Vagina (tissue), 2 donors: ENCODE measurements around the gene WDR73. TPM values are rescaled to one million over a fixed set of nuclear protein-coding genes. Genes with fewer than 3 reads are reported as not detected.

Experiments used
- DNase-seq, 2 donors: peaks; one replicate each; pipeline ENCODE4 v3.0.0-alpha.2; 2017; ENCODE audit errors: extremely low spot score in 2 of 2
- H3K27ac ChIP-seq: fragments of 200-600 bp; sonication (generic); one replicate; pipeline ENCODE4 v1.5.1; 2019
- H3K27me3 ChIP-seq: fragments of 200-600 bp; sonication (generic); one replicate; pipeline ENCODE4 v1.5.1; 2019
- H3K36me3 ChIP-seq, 2 donors: fragments of 200-600 bp; sonication (generic); one replicate each; pipeline ENCODE4 v1.5.1; 2017 to 2019
- H3K4me1 ChIP-seq: fragments of 200-600 bp; sonication (generic); one replicate; pipeline ENCODE4 v1.5.1; 2019
- H3K4me3 ChIP-seq, 2 donors: fragments of 200-600 bp; sonication (generic); 1 replicate in 1 of 2; 2 replicates in 1 of 2; pipeline ENCODE4 v1.5.1; 2016 to 2019
- H3K9me3 ChIP-seq: fragments of 200-600 bp; sonication (generic); one replicate; pipeline ENCODE4 v1.5.1; 2019
- POLR2A ChIP-seq, 2 donors: fragments of 450-650 bp; IDR thresholded peaks; one replicate each; pipeline ENCODE4 v1.6.1; 2017; ENCODE audit warnings: antibody characterized with exemption in 2 of 2, mild to moderate bottlenecking in 2 of 2, moderate library complexity in 2 of 2
- POLR2AphosphoS5 ChIP-seq, 2 donors: sonication (generic); formaldehyde crosslinking; IDR thresholded peaks; one replicate each; pipeline ENCODE4 v1.9.0; 2017; ENCODE audit warnings: antibody characterized with exemption in 2 of 2, mild to moderate bottlenecking in 2 of 2, low read depth in 1 of 2; ENCODE audit not compliant: insufficient read depth in 1 of 2
- intact Hi-C: fragments of 100-400 bp; cut with DNase I; formaldehyde crosslinking; loops from one replicate; pipeline ENCODE4 v1.15.1; 2023
- total RNA-seq: library from RNA; depleted of rRNA; stranded (reverse); fragments of >200 nt; gene quantifications from one replicate; pipeline ENCODE4 v1.2.3, GENCODE V29; 2016
- TF ChIP-seq, protein P1 (sequence below), 3 experiments: fragments of 450-650 bp in 2 of 3; fragments of 200-600 bp in 1 of 3; sonication (generic) in 1 of 3; IDR thresholded peaks; one replicate each; pipeline ENCODE4 v1.5.1; 2017 to 2019; ENCODE audit warnings: antibody characterized with exemption in 3 of 3, mild to moderate bottlenecking in 2 of 3, moderate library complexity in 2 of 3

Gene WDR73
- total RNA-seq, 1 donor from 2014 or later = 24.1 TPM

GRCh38 chr15:84685304-84685703, 31.2 kb upstream of the WDR73 start:
- Histone ChIP-seq H3K27ac (no peak overlapping the region), H3K4me3 (no peak overlapping the region), H3K36me3 (peaks cover 0 to 30% of the 10 kb centered on the region in 2 donors), H3K4me1 (no peaks in the 10 kb centered on the region), H3K27me3 (no peaks in the 10 kb centered on the region), H3K9me3 (no peaks in the 10 kb centered on the region)
- no peak for DNase-seq
- TF ChIP-seq, protein P1, sequence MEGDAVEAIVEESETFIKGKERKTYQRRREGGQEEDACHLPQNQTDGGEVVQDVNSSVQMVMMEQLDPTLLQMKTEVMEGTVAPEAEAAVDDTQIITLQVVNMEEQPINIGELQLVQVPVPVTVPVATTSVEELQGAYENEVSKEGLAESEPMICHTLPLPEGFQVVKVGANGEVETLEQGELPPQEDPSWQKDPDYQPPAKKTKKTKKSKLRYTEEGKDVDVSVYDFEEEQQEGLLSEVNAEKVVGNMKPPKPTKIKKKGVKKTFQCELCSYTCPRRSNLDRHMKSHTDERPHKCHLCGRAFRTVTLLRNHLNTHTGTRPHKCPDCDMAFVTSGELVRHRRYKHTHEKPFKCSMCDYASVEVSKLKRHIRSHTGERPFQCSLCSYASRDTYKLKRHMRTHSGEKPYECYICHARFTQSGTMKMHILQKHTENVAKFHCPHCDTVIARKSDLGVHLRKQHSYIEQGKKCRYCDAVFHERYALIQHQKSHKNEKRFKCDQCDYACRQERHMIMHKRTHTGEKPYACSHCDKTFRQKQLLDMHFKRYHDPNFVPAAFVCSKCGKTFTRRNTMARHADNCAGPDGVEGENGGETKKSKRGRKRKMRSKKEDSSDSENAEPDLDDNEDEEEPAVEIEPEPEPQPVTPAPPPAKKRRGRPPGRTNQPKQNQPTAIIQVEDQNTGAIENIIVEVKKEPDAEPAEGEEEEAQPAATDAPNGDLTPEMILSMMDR (IDR thresholded peaks at IDR 0.05) = no peak
- TF ChIP-seq POLR2AphosphoS5 (IDR thresholded peaks at IDR 0.05; ENCODE audit: insufficient read depth in 1 of 2, low read depth in 1 of 2) (no peak), POLR2A (IDR thresholded peaks at IDR 0.05) (no peak)
- intact Hi-C loops = no loop called here

GRCh38 chr15:84684092-84684491, 30.0 kb upstream of the WDR73 start:
- Histone ChIP-seq H3K36me3 (peaks cover 0 to 28% of the 10 kb centered on the region in 2 donors), H3K4me1 (no peaks in the 10 kb centered on the region), H3K4me3 (no peak overlapping the region), H3K9me3 (no peaks in the 10 kb centered on the region), H3K27ac (no peak overlapping the region), H3K27me3 (no peaks in the 10 kb centered on the region)
- TF ChIP-seq, protein P1 (IDR thresholded peaks at IDR 0.05) = no peak
- TF ChIP-seq POLR2AphosphoS5 (IDR thresholded peaks at IDR 0.05; ENCODE audit: insufficient read depth in 1 of 2, low read depth in 1 of 2) (no peak), POLR2A (IDR thresholded peaks at IDR 0.05) (no peak)
- intact Hi-C loops = no loop called here
- no peak for DNase-seq

- Histone ChIP-seq H3K27me3 (no peaks in the 10 kb centered on the region), H3K4me3 (no peak overlapping the region), H3K9me3 (no peaks in the 10 kb centered on the region), H3K4me1 (no peaks in the 10 kb centered on the region), H3K36me3 (peaks cover 0 to 22% of the 10 kb centered on the region in 2 donors), H3K27ac (no peak overlapping the region)
- no peak for DNase-seq
- TF ChIP-seq, protein P1 (IDR thresholded peaks at IDR 0.05) = no peak
- no peak for TF ChIP-seq POLR2AphosphoS5 (IDR thresholded peaks at IDR 0.05; ENCODE audit: insufficient read depth in 1 of 2, low read depth in 1 of 2)
- no peak for TF ChIP-seq POLR2A (IDR thresholded peaks at IDR 0.05)
- intact Hi-C loops = no loop called here
Observed at GRCh38 chr15:84681831-84682230, 27.7 kb upstream of the WDR73 start.

DNA sequence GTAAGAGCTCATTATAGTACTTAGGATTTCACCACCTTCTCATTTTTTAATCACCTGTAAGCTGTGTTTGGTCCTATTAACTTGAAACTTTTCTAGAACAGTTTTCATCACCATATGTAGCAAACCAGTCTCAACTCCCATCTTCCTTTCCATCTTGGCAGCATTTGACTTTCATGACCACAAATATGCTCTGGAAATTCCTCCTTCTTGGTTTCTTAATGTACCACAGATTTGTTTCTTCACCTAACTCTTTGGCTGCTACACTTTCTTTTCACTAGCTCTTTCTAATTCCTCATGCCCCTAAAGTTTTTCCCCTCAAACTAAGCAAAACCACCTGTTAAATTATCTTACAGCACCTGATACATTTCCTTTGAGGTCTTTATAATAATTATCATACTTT, 17.1 kb upstream of the WDR73 start:
- H3K9me3 ChIP-seq = no peaks in the 10 kb centered on the region
- H3K4me3 ChIP-seq = no peak overlapping the region
- H3K36me3 ChIP-seq = peaks cover 0 to 39% of the 10 kb centered on the region in 2 donors
- intact Hi-C loops = no loop called here
- H3K27ac ChIP-seq = no peak overlapping the region
- TF ChIP-seq, protein P1 (IDR thresholded peaks at IDR 0.05) = no peak
- TF ChIP-seq POLR2A (IDR thresholded peaks at IDR 0.05) (no peak), POLR2AphosphoS5 (IDR thresholded peaks at IDR 0.05; ENCODE audit: insufficient read depth in 1 of 2, low read depth in 1 of 2) (no peak)
- H3K4me1 ChIP-seq = no peaks in the 10 kb centered on the region
- no peak for DNase-seq
- no peaks in the 10 kb centered on the region for H3K27me3 ChIP-seq

DNA sequence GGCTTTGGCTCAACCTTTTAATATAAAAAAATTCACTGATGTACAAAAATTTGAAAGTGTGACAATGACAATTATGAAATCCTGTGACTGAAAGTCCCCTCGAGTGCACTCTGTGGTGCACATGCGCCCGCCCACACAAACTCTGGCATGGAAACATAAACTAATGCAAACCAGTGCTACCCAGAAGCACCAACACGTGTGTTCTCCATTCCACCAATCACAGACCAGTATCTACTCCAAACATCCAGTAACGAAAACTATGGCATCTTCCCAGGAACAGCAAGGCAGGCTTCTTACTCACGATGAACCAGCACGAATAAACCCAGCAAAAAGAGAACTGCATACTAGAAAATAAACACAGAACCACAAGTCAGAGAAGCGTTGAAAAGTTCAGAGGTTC, 15.6 kb upstream of the WDR73 start:
- H3K27me3 ChIP-seq = no peaks in the 10 kb centered on the region
- H3K4me1 ChIP-seq = no peaks in the 10 kb centered on the region
- no peak for DNase-seq
- no peak overlapping the region for H3K27ac ChIP-seq
- no peak overlapping the region for H3K4me3 ChIP-seq
- H3K9me3 ChIP-seq = no peaks in the 10 kb centered on the region
- no peak for TF ChIP-seq POLR2A (IDR thresholded peaks at IDR 0.05)
- no peak for TF ChIP-seq POLR2AphosphoS5 (IDR thresholded peaks at IDR 0.05; ENCODE audit: insufficient read depth in 1 of 2, low read depth in 1 of 2)
- TF ChIP-seq, protein P1 (IDR thresholded peaks at IDR 0.05) = no peak
- intact Hi-C loops = no loop called here
- H3K36me3 ChIP-seq = peaks cover 0 to 44% of the 10 kb centered on the region in 2 donors
